HCT116 (cell line): ENCODE results near the gene RNU6-9. TPM values are rescaled to one million over a fixed set of nuclear protein-coding genes. Genes with fewer than 3 reads are reported as not detected.

Source experiments
- ATAC-seq: fragments of 200-7000 bp; cut with Tn5 transposase; 2 replicates; pipeline ENCODE4 v1.9.1; 2020; ENCODE audit warnings: mild to moderate bottlenecking, moderate library complexity
- BruUV-seq: library from RNA; stranded (reverse); fragments of 400-500 nt; replicated peaks from 2 replicates; lab custom pipeline; 2021; lab: Mats Ljungman, UMichigan
- CTCF ChIA-PET: fragments of 300-600 bp; sonication (Branson Sonifier 250); formaldehyde crosslinking; loops from one replicate; lab custom pipeline; 2021; ENCODE audit warnings: antibody characterized with exemption; lab: Charles Lee
- POLR2A ChIA-PET: fragments of 300-600, 350-600 bp; sonication (Branson Sonifier 250); formaldehyde crosslinking; loops from one replicate; lab custom pipeline; 2021; ENCODE audit warnings: antibody characterized with exemption; lab: Charles Lee
- RAD21 ChIA-PET, 2 experiments: fragments of 300-600 bp; sonication (Branson Sonifier 250); formaldehyde crosslinking; loops; one replicate each; lab custom pipeline; 2023; ENCODE audit warnings: low total read pairs in 2 of 2; ENCODE audit not compliant: uncharacterized antibody in 2 of 2, unreplicated experiment in 2 of 2, low non-redundant PET in 1 of 2; lab: Charles Lee
- DNase-seq: peaks from one replicate; pipeline ENCODE4 v3.0.0-alpha.2; 2010; ENCODE audit warnings: low read depth, low spot score
- H2AFZ ChIP-seq: fragments of 200-600 bp; shearing (Covaris generic), sonication (generic); 2 replicates; pipeline ENCODE4 v1.6.1; 2017; ENCODE audit warnings: low read depth, mixed run types, mixed read lengths, antibody characterized with exemption, low read length; ENCODE audit not compliant: poor library complexity, severe bottlenecking
- H3K27ac ChIP-seq: 2 replicates; pipeline ENCODE4 v1.5.1; 2012; ENCODE audit warnings: low read depth, low read length
- H3K27me3 ChIP-seq: fragments of 200-600 bp; sonication (generic); 2 replicates; pipeline ENCODE4 v1.6.1; 2016; ENCODE audit warnings: mixed run types, low read length, mixed read lengths; ENCODE audit not compliant: insufficient read depth
- H3K36me3 ChIP-seq, 2 experiments: fragments of 200-500 bp in 1 of 2; fragments of 200-600 bp in 1 of 2; sonication (Bioruptor generic) in 1 of 2; sonication (generic) in 1 of 2; 2 replicates each; pipeline versions ENCODE4 v1.5.1 to v1.6.1; 2014 to 2016; ENCODE audit warnings: low read length in 2 of 2, inconsistent platforms in 1 of 2, mixed read lengths in 1 of 2, mixed run types in 1 of 2; ENCODE audit not compliant: insufficient read depth in 2 of 2, control insufficient read depth in 1 of 2
- H3K4me1 ChIP-seq, 2 experiments: fragments of 200-600 bp in 1 of 2; sonication (generic) in 1 of 2; 2 replicates each; pipeline versions ENCODE4 v1.5.1 to v1.6.1; 2012 to 2017; ENCODE audit warnings: low read length in 2 of 2, inconsistent platforms in 1 of 2, mild to moderate bottlenecking in 1 of 2, mixed read lengths in 1 of 2, mixed run types in 1 of 2, moderate library complexity in 1 of 2; ENCODE audit not compliant: insufficient read depth in 2 of 2, control insufficient read depth in 1 of 2
- H3K4me2 ChIP-seq: fragments of 200-600 bp; sonication (generic); 2 replicates; pipeline ENCODE4 v1.6.1; 2017; ENCODE audit warnings: mixed run types, low read length, mixed read lengths
- H3K4me3 ChIP-seq, 2 experiments: fragments of 200-600 bp in 1 of 2; sonication (generic) in 1 of 2; replicated peaks in 1 of 2; 2 replicates each; pipeline ENCODE4 v1.5.1; 2011 to 2016; ENCODE audit warnings: low read length in 2 of 2, control low read depth in 1 of 2, low read depth in 1 of 2, mild to moderate bottlenecking in 1 of 2, mixed read lengths in 1 of 2, mixed run types in 1 of 2
- H3K79me2 ChIP-seq: fragments of 200-600 bp; sonication (generic); 2 replicates; pipeline ENCODE4 v1.6.1; 2017; ENCODE audit warnings: mild to moderate bottlenecking, mixed run types, low read length, moderate library complexity, mixed read lengths; ENCODE audit not compliant: insufficient read depth
- H3K9ac ChIP-seq: fragments of 200-600 bp; sonication (generic); 2 replicates; pipeline ENCODE4 v1.6.1; 2016; ENCODE audit warnings: low read length, mixed read lengths
- H3K9me2 ChIP-seq: fragments of 200-600 bp; sonication (generic), shearing (Covaris generic); 2 replicates; pipeline ENCODE4 v1.6.1; 2017; ENCODE audit warnings: mixed run types, mild to moderate bottlenecking, moderate library complexity; ENCODE audit not compliant: insufficient read depth
- H3K9me3 ChIP-seq, 2 experiments: fragments of 200-500 bp in 1 of 2; fragments of 200-600 bp in 1 of 2; sonication (Bioruptor generic) in 1 of 2; sonication (generic) in 1 of 2; 2 replicates each; pipeline ENCODE4 v1.6.1; 2014 to 2017; ENCODE audit warnings: low read length in 2 of 2, mixed read lengths in 2 of 2, inconsistent platforms in 1 of 2, low read depth in 1 of 2, mild to moderate bottlenecking in 1 of 2, mixed run types in 1 of 2, moderate library complexity in 1 of 2; ENCODE audit not compliant: control insufficient read depth in 1 of 2, insufficient read depth in 1 of 2
- H4K20me1 ChIP-seq: fragments of 200-600 bp; sonication (generic), shearing (Covaris generic); 2 replicates; pipeline ENCODE4 v1.6.1; 2017; ENCODE audit warnings: mixed run types, mild to moderate bottlenecking, moderate library complexity; ENCODE audit not compliant: insufficient read depth
- CBX3 ChIP-seq: IDR thresholded peaks from 2 replicates; pipeline ENCODE4 v1.6.1; 2012; ENCODE audit warnings: low read depth
- CEBPB ChIP-seq: IDR thresholded peaks from 2 replicates; pipeline ENCODE4 v1.6.1; 2012; ENCODE audit warnings: low read depth
- ELF1 ChIP-seq: IDR thresholded peaks from 2 replicates; pipeline ENCODE4 v1.6.1; 2012; ENCODE audit warnings: low read depth, borderline replicate concordance
- EZH2 ChIP-seq: fragments of 200-600 bp; sonication (generic); IDR thresholded peaks from 2 replicates; pipeline ENCODE4 v1.6.1; 2017; ENCODE audit warnings: antibody characterized with exemption, mixed run types
- FOSL1 ChIP-seq: IDR thresholded peaks from 2 replicates; pipeline ENCODE4 v1.6.1; 2012; ENCODE audit warnings: low read depth
- MAX ChIP-seq: IDR thresholded peaks from 2 replicates; pipeline ENCODE4 v1.6.1; 2012
- RAD21 ChIP-seq: IDR thresholded peaks from 2 replicates; pipeline ENCODE4 v1.6.1; 2012; ENCODE audit warnings: low read depth, mild to moderate bottlenecking
- SIN3A ChIP-seq: IDR thresholded peaks from 2 replicates; pipeline ENCODE4 v1.6.1; 2012; ENCODE audit warnings: low read depth
- SRF ChIP-seq: IDR thresholded peaks from 2 replicates; pipeline ENCODE4 v1.6.1; 2012; ENCODE audit warnings: low read depth
- TCF7L2 ChIP-seq: IDR thresholded peaks from 2 replicates; pipeline ENCODE4 v1.7.0; 2011; ENCODE audit warnings: borderline replicate concordance, inconsistent platforms; ENCODE audit not compliant: insufficient read depth, insufficient read length; ENCODE audit errors: extremely low read depth
- YY1 ChIP-seq: IDR thresholded peaks from 2 replicates; pipeline ENCODE4 v1.6.1; 2011; ENCODE audit warnings: low read length, low read depth, moderate library complexity, mild to moderate bottlenecking; ENCODE audit not compliant: insufficient replicate concordance; ENCODE audit errors: extremely low read depth
- ZBTB33 ChIP-seq: IDR thresholded peaks from 2 replicates; pipeline ENCODE4 v1.6.1; 2011; ENCODE audit warnings: mild to moderate bottlenecking, low read length, moderate library complexity; ENCODE audit not compliant: insufficient replicate concordance; ENCODE audit errors: extremely low read depth
- ZNF274 ChIP-seq: fragments of 200-500 bp; sonication (Bioruptor generic); IDR thresholded peaks from 2 replicates; pipeline ENCODE4 v1.6.1; 2014; ENCODE audit warnings: mild to moderate bottlenecking, low read depth, low read length, inconsistent platforms
- intact Hi-C: fragments of 100-400 bp; cut with micrococcal nuclease; formaldehyde crosslinking; loops from 2 replicates; pipeline ENCODE4 v1.10.0; 2022
- total RNA-seq: library from RNA; stranded (reverse); gene quantifications from one replicate; pipeline ENCODE4 v1.2.1, GENCODE V29; 2021; ENCODE audit not compliant: unreplicated experiment
- TF ChIP-seq, protein P1 (sequence below), 3 experiments: fragments of 200-600 bp in 1 of 3; sonication (generic) in 1 of 3; IDR thresholded peaks in 2 of 3; conservative IDR thresholded peaks in 1 of 3; 2 replicates each; pipeline ENCODE4 v1.5.1; 2012 to 2017; ENCODE audit warnings: low read depth in 2 of 3, low read length in 2 of 3, antibody characterized with exemption in 1 of 3, borderline replicate concordance in 1 of 3, control low read depth in 1 of 3, mild to moderate bottlenecking in 1 of 3, mixed read lengths in 1 of 3, mixed run types in 1 of 3, moderate library complexity in 1 of 3; ENCODE audit not compliant: insufficient read depth in 1 of 3

Gene RNU6-9
- total RNA-seq, 1 experiment from 2014 or later = not detected

DNA sequence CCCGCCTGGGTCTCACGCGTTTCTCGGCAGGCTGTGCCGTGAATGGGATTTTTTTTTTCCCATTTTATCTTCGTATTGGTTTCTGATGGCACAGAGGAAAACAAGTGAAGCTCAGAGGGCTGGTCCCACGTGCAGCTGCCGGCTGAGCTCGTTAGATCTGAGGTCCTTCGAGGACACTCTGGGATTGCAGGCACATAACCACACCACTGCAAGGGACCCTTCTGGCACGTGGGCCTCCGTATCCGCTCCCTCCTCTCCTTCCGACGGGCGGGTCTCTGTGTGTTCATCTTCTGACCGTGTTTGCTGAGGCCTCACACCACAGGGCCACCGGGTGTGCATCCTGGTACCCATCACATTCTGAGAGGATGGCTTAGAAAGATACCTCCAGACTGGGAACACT, 17.2 kb upstream of the RNU6-9 start:
- POLR2A ChIA-PET = no interaction called here
- H3K9ac ChIP-seq = no peak overlapping the region
- H3K27me3 ChIP-seq = no peaks in the 10 kb centered on the region
- H3K4me1 ChIP-seq = peaks cover 9 to 18% of the 10 kb centered on the region in 2 experiments
- TF ChIP-seq CEBPB (no peak), TCF7L2 (no peak), FOSL1 (no peak), ZNF274 (no peak), CBX3 (no peak), SRF (no peak), RAD21 (no peak), EZH2 (no peak), ELF1 (no peak), ZBTB33 (no peak), SIN3A (no peak), YY1 (no peak), MAX (no peak)
- TF ChIP-seq, protein P1, sequence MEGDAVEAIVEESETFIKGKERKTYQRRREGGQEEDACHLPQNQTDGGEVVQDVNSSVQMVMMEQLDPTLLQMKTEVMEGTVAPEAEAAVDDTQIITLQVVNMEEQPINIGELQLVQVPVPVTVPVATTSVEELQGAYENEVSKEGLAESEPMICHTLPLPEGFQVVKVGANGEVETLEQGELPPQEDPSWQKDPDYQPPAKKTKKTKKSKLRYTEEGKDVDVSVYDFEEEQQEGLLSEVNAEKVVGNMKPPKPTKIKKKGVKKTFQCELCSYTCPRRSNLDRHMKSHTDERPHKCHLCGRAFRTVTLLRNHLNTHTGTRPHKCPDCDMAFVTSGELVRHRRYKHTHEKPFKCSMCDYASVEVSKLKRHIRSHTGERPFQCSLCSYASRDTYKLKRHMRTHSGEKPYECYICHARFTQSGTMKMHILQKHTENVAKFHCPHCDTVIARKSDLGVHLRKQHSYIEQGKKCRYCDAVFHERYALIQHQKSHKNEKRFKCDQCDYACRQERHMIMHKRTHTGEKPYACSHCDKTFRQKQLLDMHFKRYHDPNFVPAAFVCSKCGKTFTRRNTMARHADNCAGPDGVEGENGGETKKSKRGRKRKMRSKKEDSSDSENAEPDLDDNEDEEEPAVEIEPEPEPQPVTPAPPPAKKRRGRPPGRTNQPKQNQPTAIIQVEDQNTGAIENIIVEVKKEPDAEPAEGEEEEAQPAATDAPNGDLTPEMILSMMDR (IDR thresholded peaks at IDR 0.05 in 2 of 3, conservative IDR thresholded peaks at IDR 0.05 in 1 of 3; ENCODE audit: borderline replicate concordance in 1 of 3, insufficient read depth in 1 of 3, low read depth in 2 of 3, low read length in 2 of 3) = no peak
- H3K9me3 ChIP-seq = no peaks in the 10 kb centered on the region
- H3K27ac ChIP-seq = no peak overlapping the region
- CTCF ChIA-PET = no interaction called here
- H3K36me3 ChIP-seq = peaks cover 0 to 6% of the 10 kb centered on the region in 2 experiments; a peak in 1 of 4 replicates
- ATAC-seq (no peak), DNase-seq (no peak)
- RAD21 ChIA-PET = no interaction called here
- no peaks in the 10 kb centered on the region for H4K20me1 ChIP-seq
- no TSS peak for BruUV-seq
- no peak overlapping the region for H2AFZ ChIP-seq
- H3K4me3 ChIP-seq = no peak overlapping the region
- intact Hi-C loops = no loop called here
- no peak overlapping the region for H3K4me2 ChIP-seq
- no peaks in the 10 kb centered on the region for H3K79me2 ChIP-seq
- H3K9me2 ChIP-seq = no peaks in the 10 kb centered on the region
